ENCODE results near the gene SAMD1. TPM values are rescaled to one million over a fixed set of nuclear protein-coding genes. Genes with fewer than 3 reads are reported as not detected.

The SAMD1 gene
- total and polyA plus RNA-seq, 2 of the 13 experiments (the other 11 are each of a cell fraction or from before 2014, with no cell fraction given): 17.5 to 45.0 TPM

DNA sequence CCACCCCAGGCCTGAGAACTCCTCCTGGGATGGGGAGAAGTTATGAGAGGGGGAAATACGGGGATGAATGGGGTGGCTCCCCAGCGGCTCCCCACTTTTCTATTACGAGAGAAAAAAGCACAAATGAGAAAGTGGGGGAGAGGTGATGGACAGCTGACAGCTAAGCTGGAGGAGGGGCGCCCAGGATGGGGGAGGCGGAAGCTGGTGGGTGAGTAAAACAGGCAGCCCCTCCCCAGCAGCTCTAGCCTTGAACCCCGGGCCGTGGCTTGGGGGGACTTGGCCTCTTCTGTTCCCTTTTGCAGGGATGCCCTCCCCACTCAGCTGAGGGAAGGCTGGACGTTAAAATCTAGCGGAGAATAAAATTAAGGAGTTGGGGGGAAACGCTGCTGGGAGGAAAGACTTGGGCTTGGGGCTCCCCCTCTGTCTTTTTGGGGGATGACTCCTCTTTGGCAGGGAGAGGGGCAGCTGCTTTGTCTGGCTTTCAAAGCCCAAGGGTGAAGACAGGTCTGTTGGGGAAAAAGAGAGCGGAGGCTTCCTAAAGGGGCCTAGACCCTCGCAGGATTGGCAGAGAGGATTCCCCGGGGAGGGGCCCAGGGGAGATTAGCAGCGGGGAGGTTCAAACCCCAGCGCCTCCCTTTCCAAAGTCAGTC lies 1.4 kb upstream of the SAMD1 start (continued):
- TF ChIP-seq, protein P1, sequence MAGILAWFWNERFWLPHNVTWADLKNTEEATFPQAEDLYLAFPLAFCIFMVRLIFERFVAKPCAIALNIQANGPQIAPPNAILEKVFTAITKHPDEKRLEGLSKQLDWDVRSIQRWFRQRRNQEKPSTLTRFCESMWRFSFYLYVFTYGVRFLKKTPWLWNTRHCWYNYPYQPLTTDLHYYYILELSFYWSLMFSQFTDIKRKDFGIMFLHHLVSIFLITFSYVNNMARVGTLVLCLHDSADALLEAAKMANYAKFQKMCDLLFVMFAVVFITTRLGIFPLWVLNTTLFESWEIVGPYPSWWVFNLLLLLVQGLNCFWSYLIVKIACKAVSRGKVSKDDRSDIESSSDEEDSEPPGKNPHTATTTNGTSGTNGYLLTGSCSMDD (CRISPR knock-in tag; IDR thresholded peaks at IDR 0.05): no peak
- TF ChIP-seq, protein P2, sequence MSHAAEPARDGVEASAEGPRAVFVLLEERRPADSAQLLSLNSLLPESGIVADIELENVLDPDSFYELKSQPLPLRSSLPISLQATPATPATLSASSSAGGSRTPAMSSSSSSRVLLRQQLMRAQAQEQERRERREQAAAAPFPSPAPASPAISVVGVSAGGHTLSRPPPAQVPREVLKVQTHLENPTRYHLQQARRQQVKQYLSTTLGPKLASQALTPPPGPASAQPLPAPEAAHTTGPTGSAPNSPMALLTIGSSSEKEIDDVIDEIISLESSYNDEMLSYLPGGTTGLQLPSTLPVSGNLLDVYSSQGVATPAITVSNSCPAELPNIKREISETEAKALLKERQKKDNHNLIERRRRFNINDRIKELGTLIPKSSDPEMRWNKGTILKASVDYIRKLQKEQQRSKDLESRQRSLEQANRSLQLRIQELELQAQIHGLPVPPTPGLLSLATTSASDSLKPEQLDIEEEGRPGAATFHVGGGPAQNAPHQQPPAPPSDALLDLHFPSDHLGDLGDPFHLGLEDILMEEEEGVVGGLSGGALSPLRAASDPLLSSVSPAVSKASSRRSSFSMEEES (CRISPR knock-in tag; IDR thresholded peaks at IDR 0.05): no peak
- TF ChIP-seq, protein P3, sequence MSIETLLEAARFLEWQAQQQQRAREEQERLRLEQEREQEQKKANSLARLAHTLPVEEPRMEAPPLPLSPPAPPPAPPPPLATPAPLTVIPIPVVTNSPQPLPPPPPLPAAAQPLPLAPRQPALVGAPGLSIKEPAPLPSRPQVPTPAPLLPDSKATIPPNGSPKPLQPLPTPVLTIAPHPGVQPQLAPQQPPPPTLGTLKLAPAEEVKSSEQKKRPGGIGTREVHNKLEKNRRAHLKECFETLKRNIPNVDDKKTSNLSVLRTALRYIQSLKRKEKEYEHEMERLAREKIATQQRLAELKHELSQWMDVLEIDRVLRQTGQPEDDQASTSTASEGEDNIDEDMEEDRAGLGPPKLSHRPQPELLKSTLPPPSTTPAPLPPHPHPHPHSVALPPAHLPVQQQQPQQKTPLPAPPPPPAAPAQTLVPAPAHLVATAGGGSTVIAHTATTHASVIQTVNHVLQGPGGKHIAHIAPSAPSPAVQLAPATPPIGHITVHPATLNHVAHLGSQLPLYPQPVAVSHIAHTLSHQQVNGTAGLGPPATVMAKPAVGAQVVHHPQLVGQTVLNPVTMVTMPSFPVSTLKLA (IDR thresholded peaks at IDR 0.05): no peak
- TF ChIP-seq ZNF124 (CRISPR knock-in tag; IDR thresholded peaks at IDR 0.05) (no peak), TBX3 (IDR thresholded peaks at IDR 0.05; ENCODE audit: borderline replicate concordance) (no peak), ZNF644 (CRISPR knock-in tag; IDR thresholded peaks at IDR 0.05; ENCODE audit: low read depth) (no peak), MYC (CRISPR knock-in tag; IDR thresholded peaks at IDR 0.05; ENCODE audit: borderline replicate concordance) (no peak), YEATS4 (CRISPR knock-in tag; IDR thresholded peaks at IDR 0.05; ENCODE audit: borderline replicate concordance) (0 out of 2 replicates have a peak, but pooled peaks have one; percentile 9), DMAP1 (CRISPR knock-in tag; IDR thresholded peaks at IDR 0.05) (0 out of 2 replicates have a peak, but pooled peaks have one; percentile 1), RCOR2 (CRISPR knock-in tag; IDR thresholded peaks at IDR 0.05) (no peak), NBN (conservative IDR thresholded peaks at IDR 0.05) (no peak), ZFP37 (CRISPR knock-in tag; IDR thresholded peaks at IDR 0.05; ENCODE audit: borderline replicate concordance) (no peak)
- TF ChIP-seq, protein P4, sequence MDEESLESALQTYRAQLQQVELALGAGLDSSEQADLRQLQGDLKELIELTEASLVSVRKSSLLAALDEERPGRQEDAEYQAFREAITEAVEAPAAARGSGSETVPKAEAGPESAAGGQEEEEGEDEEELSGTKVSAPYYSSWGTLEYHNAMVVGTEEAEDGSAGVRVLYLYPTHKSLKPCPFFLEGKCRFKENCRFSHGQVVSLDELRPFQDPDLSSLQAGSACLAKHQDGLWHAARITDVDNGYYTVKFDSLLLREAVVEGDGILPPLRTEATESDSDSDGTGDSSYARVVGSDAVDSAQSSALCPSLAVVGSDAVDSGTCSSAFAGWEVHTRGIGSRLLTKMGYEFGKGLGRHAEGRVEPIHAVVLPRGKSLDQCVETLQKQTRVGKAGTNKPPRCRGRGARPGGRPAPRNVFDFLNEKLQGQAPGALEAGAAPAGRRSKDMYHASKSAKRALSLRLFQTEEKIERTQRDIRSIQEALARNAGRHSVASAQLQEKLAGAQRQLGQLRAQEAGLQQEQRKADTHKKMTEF (CRISPR knock-in tag; IDR thresholded peaks at IDR 0.05): peak; percentile 20; the same call in 1 of the 2 replicates
- TF ChIP-seq, protein P5, sequence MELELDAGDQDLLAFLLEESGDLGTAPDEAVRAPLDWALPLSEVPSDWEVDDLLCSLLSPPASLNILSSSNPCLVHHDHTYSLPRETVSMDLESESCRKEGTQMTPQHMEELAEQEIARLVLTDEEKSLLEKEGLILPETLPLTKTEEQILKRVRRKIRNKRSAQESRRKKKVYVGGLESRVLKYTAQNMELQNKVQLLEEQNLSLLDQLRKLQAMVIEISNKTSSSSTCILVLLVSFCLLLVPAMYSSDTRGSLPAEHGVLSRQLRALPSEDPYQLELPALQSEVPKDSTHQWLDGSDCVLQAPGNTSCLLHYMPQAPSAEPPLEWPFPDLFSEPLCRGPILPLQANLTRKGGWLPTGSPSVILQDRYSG (CRISPR knock-in tag; IDR thresholded peaks at IDR 0.05): no peak
